Lower lobe of right lung (tissue), 2 donors: Measurements from ENCODE around the gene ADGRG4. TPM values are rescaled to one million over a fixed set of nuclear protein-coding genes. Genes with fewer than 3 reads are reported as not detected.

Experiments used
- ATAC-seq, 2 donors: fragments of 200-7000 bp; cut with Tn5 transposase; one replicate each; pipeline ENCODE4 v1.9.1; 2020 to 2022; ENCODE audit warnings: mild to moderate bottlenecking in 2 of 2, moderate library complexity in 2 of 2
- DNase-seq: peaks from one replicate; pipeline ENCODE4 v3.0.0-alpha.2; 2020
- H3K27ac ChIP-seq: fragments of 200-600 bp; one replicate; pipeline ENCODE4 v1.8.0; 2022
- H3K27me3 ChIP-seq: fragments of 200-600 bp; one replicate; pipeline ENCODE4 v1.8.0; 2022; ENCODE audit warnings: low read depth
- H3K36me3 ChIP-seq: fragments of 200-600 bp; one replicate; pipeline ENCODE4 v1.8.0; 2022; ENCODE audit warnings: mild to moderate bottlenecking
- H3K4me1 ChIP-seq: fragments of 200-600 bp; one replicate; pipeline ENCODE4 v1.8.0; 2022
- H3K4me3 ChIP-seq: fragments of 200-600 bp; one replicate; pipeline ENCODE4 v1.8.0; 2022; ENCODE audit warnings: mild to moderate bottlenecking
- H3K9me3 ChIP-seq: fragments of 200-600 bp; one replicate; pipeline ENCODE4 v1.8.0; 2022
- CTCF ChIP-seq: fragments of 200-600 bp; IDR thresholded peaks from one replicate; pipeline ENCODE4 v1.8.0; 2022; ENCODE audit warnings: antibody characterized with exemption, mild to moderate bottlenecking
- intact Hi-C: fragments of 100-400 bp; cut with DNase I; formaldehyde crosslinking; loops from one replicate; pipeline ENCODE4 v1.11.0; 2022
- total RNA-seq: library from RNA; stranded (reverse); fragmentation: NEBNext Ultra II Directional; extraction: Animal tissue kit (Norgen Biotek cat#: 25700); gene quantifications from one replicate; pipeline ENCODE4 v1.2.1, GENCODE V29; 2021
- donor health status: DM: no; HTN: yes; CAD: no; lungs with severe emphysema.

The ADGRG4 gene
- total RNA-seq, 1 donor from 2014 or later: 0.27 TPM

- Histone ChIP-seq H3K27me3 (no peaks in the 10 kb centered on the region), H3K27ac (no peak overlapping the region), H3K4me3 (no peak overlapping the region), H3K9me3 (no peaks in the 10 kb centered on the region), H3K4me1 (no peaks in the 10 kb centered on the region), H3K36me3 (no peaks in the 10 kb centered on the region)
- DNase-seq: no peak
- intact Hi-C loops: no loop called here
- no peak for ATAC-seq
- no peak for TF ChIP-seq CTCF
Measured at GRCh38 chrX:136386173-136386572, 85.4 kb downstream of the ADGRG4 start.

GRCh38 chrX:136386826-136387225 lies 86.1 kb downstream of the ADGRG4 start:
- Histone ChIP-seq H3K9me3 (no peaks in the 10 kb centered on the region), H3K4me1 (no peaks in the 10 kb centered on the region), H3K4me3 (no peak overlapping the region), H3K27me3 (no peaks in the 10 kb centered on the region), H3K27ac (no peak overlapping the region), H3K36me3 (no peaks in the 10 kb centered on the region)
- DNase-seq (no peak), ATAC-seq (no peak)
- intact Hi-C loops: no loop called here
- TF ChIP-seq CTCF: no peak

- H3K27ac ChIP-seq: no peak overlapping the region
- no peak for DNase-seq
Measured at GRCh38 chrX:136387951-136388502, 87.3 kb downstream of the ADGRG4 start.

GRCh38 chrX:136390921-136391320 lies 90.2 kb downstream of the ADGRG4 start:
- Histone ChIP-seq H3K9me3 (no peaks in the 10 kb centered on the region), H3K36me3 (no peaks in the 10 kb centered on the region), H3K27ac (no peak overlapping the region), H3K27me3 (no peaks in the 10 kb centered on the region), H3K4me3 (no peak overlapping the region), H3K4me1 (no peaks in the 10 kb centered on the region)
- DNase-seq: no peak
- no peak for TF ChIP-seq CTCF
- intact Hi-C loops: no loop called here
- ATAC-seq: no peak

More at GRCh38 chrX:136387951-136388502, 87.3 kb downstream of the ADGRG4 start:
- H3K4me1 ChIP-seq: no peaks in the 10 kb centered on the region
- no peak for TF ChIP-seq CTCF
- no peak overlapping the region for H3K4me3 ChIP-seq
- no peak for ATAC-seq
- no peaks in the 10 kb centered on the region for H3K36me3 ChIP-seq
- H3K27me3 ChIP-seq: no peaks in the 10 kb centered on the region
- H3K9me3 ChIP-seq: no peaks in the 10 kb centered on the region
- intact Hi-C loops: no loop called here

GRCh38 chrX:136395271-136395670 lies 94.5 kb downstream of the ADGRG4 start:
- no peak for DNase-seq
- intact Hi-C loops: no loop called here
- no peaks in the 10 kb centered on the region for H3K27me3 ChIP-seq
- no peaks in the 10 kb centered on the region for H3K9me3 ChIP-seq
- no peak overlapping the region for H3K27ac ChIP-seq
- no peak for TF ChIP-seq CTCF
- no peak for ATAC-seq
- no peak overlapping the region for H3K4me3 ChIP-seq
- H3K4me1 ChIP-seq: no peaks in the 10 kb centered on the region
- H3K36me3 ChIP-seq: no peaks in the 10 kb centered on the region
